Smooth muscle cell of the brain vasculature (primary cell): ENCODE measurements around the gene TRIM13.

Source experiments
- DNase-seq: peaks from one replicate; pipeline ENCODE4 v3.0.0-alpha.2; 2012; ENCODE audit warnings: low read depth, low spot score

TRIM13 gene

GRCh38 chr13:50065712-50066111 lies 68.9 kb downstream of the TRIM13 start:
- DNase-seq: no peak
